Nephron progenitor cell (in vitro differentiated cells): Measurements from ENCODE around the gene POLD1.

Experiments
- DNase-seq: peaks from one replicate; pipeline ENCODE4 v3.0.0; 2021
- H3K27ac Mint-ChIP-seq: 2 replicates; pipeline ENCODE4 v1.8.0; 2021; ENCODE audit warnings: mild to moderate bottlenecking, moderate library complexity, mixed read lengths
- H3K27me3 Mint-ChIP-seq: 2 replicates; pipeline ENCODE4 v1.8.0; 2021; ENCODE audit warnings: mild to moderate bottlenecking, low read depth, mixed read lengths; ENCODE audit not compliant: poor library complexity
- H3K36me3 Mint-ChIP-seq: 2 replicates; pipeline ENCODE4 v1.8.0; 2021; ENCODE audit warnings: low read depth, mixed read lengths
- H3K4me1 Mint-ChIP-seq: 2 replicates; pipeline ENCODE4 v1.8.0; 2021; ENCODE audit warnings: mixed read lengths
- H3K4me3 Mint-ChIP-seq: 2 replicates; pipeline ENCODE4 v1.8.0; 2021; ENCODE audit warnings: mild to moderate bottlenecking, moderate library complexity, mixed read lengths
- H3K9me3 Mint-ChIP-seq: 2 replicates; pipeline ENCODE4 v1.8.0; 2021; ENCODE audit warnings: mild to moderate bottlenecking, moderate library complexity, mixed read lengths
- TF ChIP-seq, protein P1 (sequence below): fragments of 200-600 bp; sonication (generic); IDR thresholded peaks from 2 replicates; pipeline ENCODE4 v1.5.0; 2021; ENCODE audit warnings: antibody characterized with exemption

Gene POLD1

DNA sequence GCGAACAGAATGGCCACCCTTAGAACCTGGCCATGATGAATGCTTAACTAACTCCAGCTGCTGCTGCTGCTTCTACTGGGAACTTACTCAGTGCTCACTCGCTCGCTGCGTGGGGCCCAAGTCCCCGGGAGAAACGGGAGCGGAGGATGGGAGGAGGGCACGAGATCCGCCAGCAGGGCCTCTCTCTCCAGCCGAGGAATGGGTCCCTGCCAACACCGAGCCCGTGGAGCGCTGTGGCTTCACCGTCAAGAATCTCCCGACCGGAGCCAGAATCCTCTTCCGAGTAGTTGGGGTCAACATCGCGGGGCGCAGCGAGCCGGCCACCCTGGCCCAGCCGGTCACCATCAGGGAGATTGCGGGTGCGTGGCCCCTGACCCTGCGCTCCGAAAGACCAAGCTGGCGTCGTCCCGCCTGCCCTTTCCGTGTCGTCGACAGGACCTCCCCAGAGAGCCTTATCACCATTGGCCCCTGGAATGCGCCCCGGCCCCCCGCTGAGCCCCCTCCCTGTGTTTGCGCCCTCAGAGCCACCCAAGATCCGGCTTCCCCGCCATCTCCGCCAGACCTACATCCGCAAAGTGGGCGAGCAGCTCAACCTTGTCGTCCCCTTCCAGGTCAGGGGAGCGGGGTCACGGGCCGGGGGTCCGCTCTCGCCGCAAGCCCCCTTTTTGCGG lies 74.4 kb downstream of the POLD1 start:
- H3K4me1 Mint-ChIP-seq, result peaks cover 13% of the 10 kb centered on the region
- H3K27ac Mint-ChIP-seq, result no peak overlapping the region
- no peaks in the 10 kb centered on the region for H3K9me3 Mint-ChIP-seq
- peaks cover 26% of the 10 kb centered on the region for H3K27me3 Mint-ChIP-seq
- no peaks in the 10 kb centered on the region for H3K36me3 Mint-ChIP-seq
- H3K4me3 Mint-ChIP-seq, result no peak overlapping the region
- no peak for DNase-seq
- TF ChIP-seq, protein P1, sequence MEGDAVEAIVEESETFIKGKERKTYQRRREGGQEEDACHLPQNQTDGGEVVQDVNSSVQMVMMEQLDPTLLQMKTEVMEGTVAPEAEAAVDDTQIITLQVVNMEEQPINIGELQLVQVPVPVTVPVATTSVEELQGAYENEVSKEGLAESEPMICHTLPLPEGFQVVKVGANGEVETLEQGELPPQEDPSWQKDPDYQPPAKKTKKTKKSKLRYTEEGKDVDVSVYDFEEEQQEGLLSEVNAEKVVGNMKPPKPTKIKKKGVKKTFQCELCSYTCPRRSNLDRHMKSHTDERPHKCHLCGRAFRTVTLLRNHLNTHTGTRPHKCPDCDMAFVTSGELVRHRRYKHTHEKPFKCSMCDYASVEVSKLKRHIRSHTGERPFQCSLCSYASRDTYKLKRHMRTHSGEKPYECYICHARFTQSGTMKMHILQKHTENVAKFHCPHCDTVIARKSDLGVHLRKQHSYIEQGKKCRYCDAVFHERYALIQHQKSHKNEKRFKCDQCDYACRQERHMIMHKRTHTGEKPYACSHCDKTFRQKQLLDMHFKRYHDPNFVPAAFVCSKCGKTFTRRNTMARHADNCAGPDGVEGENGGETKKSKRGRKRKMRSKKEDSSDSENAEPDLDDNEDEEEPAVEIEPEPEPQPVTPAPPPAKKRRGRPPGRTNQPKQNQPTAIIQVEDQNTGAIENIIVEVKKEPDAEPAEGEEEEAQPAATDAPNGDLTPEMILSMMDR, result no peak

DNA sequence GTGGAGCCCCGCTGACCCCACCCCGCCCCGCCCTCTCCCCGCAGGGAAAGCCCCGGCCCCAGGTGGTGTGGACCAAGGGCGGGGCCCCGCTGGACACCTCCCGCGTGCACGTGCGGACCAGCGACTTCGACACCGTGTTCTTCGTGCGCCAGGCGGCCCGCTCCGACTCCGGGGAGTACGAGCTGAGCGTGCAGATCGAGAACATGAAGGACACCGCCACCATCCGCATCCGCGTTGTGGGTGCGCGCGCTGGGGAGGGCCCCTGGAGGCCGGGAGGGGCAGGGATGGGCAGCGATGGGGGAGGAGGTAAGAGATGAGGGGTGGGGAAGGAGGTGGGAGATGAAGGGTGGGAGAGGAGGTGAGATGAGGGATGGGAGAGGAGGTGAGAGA lies 74.9 kb downstream of the POLD1 start:
- no peak overlapping the region for H3K4me3 Mint-ChIP-seq
- H3K4me1 Mint-ChIP-seq, result peaks cover 13% of the 10 kb centered on the region
- peaks cover 26% of the 10 kb centered on the region for H3K27me3 Mint-ChIP-seq
- no peaks in the 10 kb centered on the region for H3K36me3 Mint-ChIP-seq
- H3K9me3 Mint-ChIP-seq, result no peaks in the 10 kb centered on the region
- H3K27ac Mint-ChIP-seq, result no peak overlapping the region
- TF ChIP-seq, protein P1, result no peak
- no peak for DNase-seq

DNA sequence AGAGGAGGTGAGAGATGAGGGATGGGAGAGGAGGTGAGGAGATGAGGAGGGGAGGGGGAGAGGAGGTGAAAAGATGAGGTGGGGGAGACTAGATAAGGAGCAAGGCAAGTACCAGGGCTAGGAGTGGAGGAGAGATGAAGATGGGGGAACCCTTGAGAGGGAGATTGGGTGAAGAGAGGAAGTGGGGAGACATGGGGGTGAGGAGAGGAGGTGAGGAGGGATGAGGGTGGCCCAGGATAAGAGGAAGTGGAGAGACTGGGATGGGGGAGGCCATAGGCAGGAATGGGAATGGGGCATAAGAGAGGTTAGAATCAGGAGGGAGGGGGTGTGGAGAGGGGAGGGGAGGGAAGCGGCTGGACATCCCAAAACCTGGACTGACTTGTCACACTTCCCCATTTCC lies 75.5 kb downstream of the POLD1 start:
- H3K4me3 Mint-ChIP-seq, result no peak overlapping the region
- TF ChIP-seq, protein P1, result no peak
- H3K4me1 Mint-ChIP-seq, result peaks cover 13% of the 10 kb centered on the region
- no peak for DNase-seq
- no peaks in the 10 kb centered on the region for H3K36me3 Mint-ChIP-seq
- H3K27me3 Mint-ChIP-seq, result peaks cover 24% of the 10 kb centered on the region
- no peak overlapping the region for H3K27ac Mint-ChIP-seq
- no peaks in the 10 kb centered on the region for H3K9me3 Mint-ChIP-seq

DNA sequence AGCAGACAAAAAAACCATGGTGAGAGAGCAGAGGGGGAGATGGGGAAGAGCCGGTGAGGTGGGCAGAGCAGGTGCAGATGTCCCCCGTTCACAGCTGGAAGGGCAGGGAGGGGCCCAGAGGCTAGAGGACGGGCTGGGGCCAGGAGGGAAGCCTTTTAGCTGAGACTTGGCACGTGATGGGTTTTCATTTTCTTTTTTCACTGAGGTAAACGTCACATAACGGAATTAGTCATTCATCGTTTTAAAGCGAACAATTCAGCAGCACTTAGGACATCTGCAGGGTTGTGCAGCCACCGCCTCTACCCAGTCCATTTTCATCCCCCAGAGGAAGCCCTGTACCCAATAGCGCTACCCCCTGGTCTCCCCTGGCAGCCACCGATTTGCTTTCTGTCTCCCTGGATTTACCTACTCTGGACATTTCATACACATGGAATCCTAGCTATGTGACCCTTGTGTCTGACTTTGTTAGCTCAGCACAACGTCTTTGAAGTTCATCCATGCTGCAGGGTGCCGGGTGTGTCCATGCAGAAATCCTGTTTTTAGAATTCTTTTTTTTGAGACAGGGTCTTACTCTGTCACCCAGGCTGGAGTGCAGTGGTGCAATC lies 76.1 kb downstream of the POLD1 start:
- Mint-ChIP-seq H3K27ac (no peak overlapping the region), H3K4me1 (peaks cover 13% of the 10 kb centered on the region), H3K36me3 (no peaks in the 10 kb centered on the region), H3K4me3 (no peak overlapping the region), H3K9me3 (no peaks in the 10 kb centered on the region), H3K27me3 (peaks cover 22% of the 10 kb centered on the region)
- DNase-seq, result no peak
- TF ChIP-seq, protein P1, result no peak

DNA sequence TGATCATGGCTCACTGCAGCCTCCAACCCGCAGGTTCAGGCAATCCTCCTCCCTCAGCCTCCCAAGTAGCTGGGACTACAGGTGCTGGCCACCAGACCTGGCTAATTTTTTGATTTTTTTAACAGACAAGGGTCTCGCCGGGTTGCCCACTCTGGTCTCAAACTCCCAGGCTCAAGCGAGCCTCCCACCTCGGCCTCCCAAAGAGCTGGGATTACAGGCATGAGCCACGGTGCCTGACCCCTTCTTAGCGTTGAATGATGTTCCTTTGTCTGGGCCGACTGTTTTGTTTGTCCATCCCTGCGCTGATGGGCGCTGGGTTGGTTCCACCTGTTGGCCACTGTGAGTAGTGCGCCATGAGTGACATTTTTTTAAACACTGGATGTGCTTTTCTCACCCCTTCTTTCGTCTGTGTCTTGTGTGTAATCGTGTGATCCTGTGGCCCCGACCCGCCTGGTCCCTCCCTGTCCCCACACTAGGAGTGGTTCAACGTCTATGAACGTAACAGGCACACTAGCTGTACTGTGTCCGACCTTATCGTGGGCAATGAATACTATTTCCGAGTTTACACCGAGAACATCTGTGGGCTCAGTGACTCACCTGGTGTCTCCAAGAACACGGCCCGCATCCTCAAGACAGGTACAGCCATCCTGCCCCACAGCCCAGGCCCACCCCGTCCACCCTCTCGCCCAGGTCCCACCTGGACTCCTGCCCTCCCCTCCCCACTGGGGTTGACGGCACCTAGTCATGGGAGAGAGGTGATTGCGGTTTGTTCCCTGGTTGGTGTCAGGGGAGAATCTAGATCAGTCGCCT lies 77.1 kb downstream of the POLD1 start:
- TF ChIP-seq, protein P1, result peak; percentile 82
- Mint-ChIP-seq H3K36me3 (no peaks in the 10 kb centered on the region), H3K27me3 (peaks cover 17% of the 10 kb centered on the region), H3K27ac (no peak overlapping the region), H3K4me3 (no peak overlapping the region), H3K9me3 (no peaks in the 10 kb centered on the region), H3K4me1 (peaks cover 21% of the 10 kb centered on the region)
- DNase-seq, result peak; percentile 71
